ENCODE measurements around the gene DNAI7. TPM values are rescaled to one million over a fixed set of nuclear protein-coding genes. Genes with fewer than 3 reads are reported as not detected.
A peak's percentile ranks its signal among the peaks of the same experiment; 100 is the strongest.

The DNAI7 gene
- total RNA-seq, 1 experiment from 2014 or later: 2.9 TPM

- TF ChIP-seq EZH2 (IDR thresholded peaks at IDR 0.05; ENCODE audit: low read depth): no peak
- TF ChIP-seq CTCF (conservative IDR thresholded peaks at IDR 0.05): no peak
- POLR2A ChIA-PET (ENCODE audit: unreplicated experiment): interaction anchor here (0.7 kb wide), 1 partner anchor 183 kb away, joined by 4 read pairs; no protein-coding TSS in a partner anchor
- CTCF ChIA-PET: no interaction called here
Measured at GRCh38 chr12:25072906-25073650, 121.9 kb downstream of the DNAI7 start.

GRCh38 chr12:25071366-25071765 lies 123.6 kb downstream of the DNAI7 start:
- BruUV-seq (replicated peaks): no TSS peak
- Histone ChIP-seq H3K4me3 (no peak overlapping the region), H3K27ac (no peak overlapping the region), H4K20me1 (ENCODE audit: insufficient read depth) (no peaks in the 10 kb centered on the region), H3K9me2 (ENCODE audit: insufficient read depth) (no peaks in the 10 kb centered on the region), H3F3A (ENCODE audit: insufficient read depth, low read depth) (no peaks in the 10 kb centered on the region), H3K4me1 (replicated peaks; ENCODE audit: insufficient read depth) (no peaks in the 10 kb centered on the region), H3K36me3 (ENCODE audit: low read depth) (no peaks in the 10 kb centered on the region), H3K4me2 (no peak overlapping the region), H2AFZ (no peak overlapping the region), H3K9me3 (ENCODE audit: insufficient read depth, low read depth) (no peaks in the 10 kb centered on the region), H3K27me3 (ENCODE audit: insufficient read depth, low read depth) (no peaks in the 10 kb centered on the region), H3K79me2 (ENCODE audit: low read depth) (no peaks in the 10 kb centered on the region)
- intact Hi-C loops (cut with micrococcal nuclease; ENCODE audit: unreplicated experiment): no loop called here
- TF ChIP-seq EZH2 (IDR thresholded peaks at IDR 0.05; ENCODE audit: low read depth) (no peak), CTCF (conservative IDR thresholded peaks at IDR 0.05) (no peak)
- POLR2A ChIA-PET (ENCODE audit: unreplicated experiment): no interaction called here
- CTCF ChIA-PET: no interaction called here
- DNase-seq: no peak

More at GRCh38 chr12:25072906-25073650, 121.9 kb downstream of the DNAI7 start:
- no peak overlapping the region for H3K4me2 ChIP-seq
- no peak overlapping the region for H3K27ac ChIP-seq
- no peaks in the 10 kb centered on the region for H3K9me3 ChIP-seq (ENCODE audit: insufficient read depth, low read depth)
- BruUV-seq (replicated peaks): no TSS peak
- H3K36me3 ChIP-seq (ENCODE audit: low read depth): no peaks in the 10 kb centered on the region
- H3K4me1 ChIP-seq (replicated peaks; ENCODE audit: insufficient read depth): no peaks in the 10 kb centered on the region
- H3K79me2 ChIP-seq (ENCODE audit: low read depth): no peaks in the 10 kb centered on the region
- H3K9me2 ChIP-seq (ENCODE audit: insufficient read depth): no peaks in the 10 kb centered on the region
- no peaks in the 10 kb centered on the region for H3F3A ChIP-seq (ENCODE audit: insufficient read depth, low read depth)
- H2AFZ ChIP-seq: no peak overlapping the region
- intact Hi-C loops (cut with micrococcal nuclease; ENCODE audit: unreplicated experiment): no loop called here
- H3K4me3 ChIP-seq: no peak overlapping the region
- no peaks in the 10 kb centered on the region for H4K20me1 ChIP-seq (ENCODE audit: insufficient read depth)
- no peaks in the 10 kb centered on the region for H3K27me3 ChIP-seq (ENCODE audit: insufficient read depth, low read depth)
- DNase-seq: no peak

GRCh38 chr12:25069224-25069623 lies 125.7 kb downstream of the DNAI7 start:
- H4K20me1 ChIP-seq (ENCODE audit: insufficient read depth): no peaks in the 10 kb centered on the region
- ChIA-PET CTCF (no interaction called here), POLR2A (ENCODE audit: unreplicated experiment) (no interaction called here)
- TF ChIP-seq EZH2 (IDR thresholded peaks at IDR 0.05; ENCODE audit: low read depth) (no peak), CTCF (conservative IDR thresholded peaks at IDR 0.05) (no peak)
- DNase-seq: no peak
- H2AFZ ChIP-seq: no peak overlapping the region
- H3K9me2 ChIP-seq (ENCODE audit: insufficient read depth): no peaks in the 10 kb centered on the region
- H3K27me3 ChIP-seq (ENCODE audit: insufficient read depth, low read depth): no peaks in the 10 kb centered on the region
- no TSS peak for BruUV-seq (replicated peaks)
- no peak overlapping the region for H3K27ac ChIP-seq
- no peaks in the 10 kb centered on the region for H3K36me3 ChIP-seq (ENCODE audit: low read depth)
- peak overlapping the region; percentile 30; the same call in 1 of the 2 replicates for H3K4me2 ChIP-seq
- intact Hi-C loops (cut with micrococcal nuclease; ENCODE audit: unreplicated experiment): no loop called here
- no peaks in the 10 kb centered on the region for H3K9me3 ChIP-seq (ENCODE audit: insufficient read depth, low read depth)
- H3K79me2 ChIP-seq (ENCODE audit: low read depth): no peaks in the 10 kb centered on the region
- no peaks in the 10 kb centered on the region for H3F3A ChIP-seq (ENCODE audit: insufficient read depth, low read depth)
- H3K4me3 ChIP-seq: no peak overlapping the region
- no peaks in the 10 kb centered on the region for H3K4me1 ChIP-seq (replicated peaks; ENCODE audit: insufficient read depth)
